ENCODE data around the gene CFL1. TPM values are rescaled to one million over a fixed set of nuclear protein-coding genes. Genes with fewer than 3 reads are reported as not detected.

The CFL1 gene
- total and polyA plus RNA-seq, 4 experiments from 2014 or later, result 540 to 2,825 (median 1,686) TPM

- H3K4me1 Mint-ChIP-seq, result peaks cover 5 to 31% (median 7%) of the 10 kb centered on the region in 4 donors
- no peaks in the 10 kb centered on the region for H3K9me3 Mint-ChIP-seq
- H3K4me3 Mint-ChIP-seq, result peak overlapping the region in 7 of 8 donors; percentile 5 to 75 (median 53)
- H3K27ac ChIP-seq (ENCODE audit: low read depth, low read length), result peak overlapping the region; percentile 46
- H3K27me3 ChIP-seq (ENCODE audit: insufficient read depth, low read length), result peaks cover 4% of the 10 kb centered on the region
- H3K4me3 ChIP-seq (ENCODE audit: low read length in 2 of 2), result peak overlapping the region; percentile 17 to 51
- intact Hi-C loops (cut with micrococcal nuclease), result loop anchor here (1.0 kb wide), 3 partner anchors 9 to 62 kb away; partner anchors contain the start of genes C11orf68, CCDC85B, DRAP1 and SART1
- no peaks in the 10 kb centered on the region for H3K36me3 Mint-ChIP-seq
- DNase-seq, result peak in 3 of 5 donors; percentile 27 to 70 (median 33)
- ChIA-PET POLR2A (ENCODE audit: partially characterized antibody) (interaction anchor here (0.6 to 3.4 kb wide), 13 partner anchors 10 to 1121 kb away, joined by 3 to 97 read pairs (median 7); partner anchors contain the start of genes C11orf68, CCDC85B, CFL1 and DRAP1), CTCF (ENCODE audit: partially characterized antibody) (interaction anchor here (11.2 kb wide), 1 partner anchor 12 kb away, joined by 162 read pairs; the partner anchor contains the start of genes CCDC85B and FIBP)
- peaks cover 22% of the 10 kb centered on the region for H3K4me1 ChIP-seq (ENCODE audit: insufficient read depth, low read length)
- H3K9me3 ChIP-seq (ENCODE audit: control insufficient read depth in 1 of 2, low read length in 2 of 2), result no peaks in the 10 kb centered on the region
- H3K36me3 ChIP-seq (ENCODE audit: insufficient read depth, low read length), result no peaks in the 10 kb centered on the region
- H3K27me3 Mint-ChIP-seq, result peaks cover 0 to 1% of the 10 kb centered on the region in 2 donors
- peak overlapping the region in 4 of 7 donors; percentile 42 to 75 (median 68) for H3K27ac Mint-ChIP-seq
Measured at GRCh38 chr11:65899356-65900124, 41.6 kb upstream of the CFL1 start.

- no peak overlapping the region for H3K27ac ChIP-seq (ENCODE audit: low read depth, low read length)
- no peaks in the 10 kb centered on the region for H3K9me3 ChIP-seq (ENCODE audit: control insufficient read depth in 1 of 2, low read length in 2 of 2)
- peak overlapping the region in 1 of 2 donors; percentile 51 for H3K4me3 ChIP-seq (ENCODE audit: low read length in 2 of 2)
- Mint-ChIP-seq H3K9me3 (no peaks in the 10 kb centered on the region), H3K27ac (peak overlapping the region in 6 of 7 donors; percentile 74 to 88 (median 84)), H3K4me3 (peak overlapping the region; percentile 59 to 81 (median 72)), H3K27me3 (peaks cover 0 to 1% of the 10 kb centered on the region in 2 donors), H3K36me3 (no peaks in the 10 kb centered on the region), H3K4me1 (peaks cover 9 to 38% (median 14%) of the 10 kb centered on the region in 4 donors)
- ChIA-PET CTCF (ENCODE audit: partially characterized antibody) (interaction anchor here (0.9 to 11.2 kb wide), 3 partner anchors 11 to 39 kb away, joined by 3 to 162 read pairs (median 3); partner anchors contain the start of genes CCDC85B, FIBP and MUS81), POLR2A (ENCODE audit: partially characterized antibody) (interaction anchor here (1.1 to 3.4 kb wide), 7 partner anchors 8 to 369 kb away, joined by 3 to 22 read pairs (median 9); partner anchors contain the start of genes C11orf68, CCDC85B, CFL1 and DRAP1)
- intact Hi-C loops (cut with micrococcal nuclease), result no loop called here
- H3K4me1 ChIP-seq (ENCODE audit: insufficient read depth, low read length), result peaks cover 30% of the 10 kb centered on the region
- no peaks in the 10 kb centered on the region for H3K36me3 ChIP-seq (ENCODE audit: insufficient read depth, low read length)
- DNase-seq, result no peak
- H3K27me3 ChIP-seq (ENCODE audit: insufficient read depth, low read length), result peaks cover 4% of the 10 kb centered on the region
Measured at GRCh38 chr11:65898656-65899355, 40.8 kb upstream of the CFL1 start.

- POLR2A ChIA-PET (ENCODE audit: partially characterized antibody), result interaction anchor here (0.8 to 2.5 kb wide), 4 partner anchors 8 to 22 kb away, joined by 3 to 20 read pairs (median 12); partner anchors contain the start of genes C11orf68, DRAP1 and FIBP
Measured at GRCh38 chr11:65897020-65897471, 39.1 kb upstream of the CFL1 start.

GRCh38 chr11:65896034-65896999 lies 38.3 kb upstream of the CFL1 start:
- Histone ChIP-seq H3K27me3 (ENCODE audit: insufficient read depth, low read length) (peaks cover 4% of the 10 kb centered on the region), H3K4me1 (ENCODE audit: insufficient read depth, low read length) (peaks cover 54% of the 10 kb centered on the region), H3K4me3 (ENCODE audit: low read length in 2 of 2) (no peak overlapping the region), H3K36me3 (ENCODE audit: insufficient read depth, low read length) (no peaks in the 10 kb centered on the region), H3K27ac (ENCODE audit: low read depth, low read length) (no peak overlapping the region), H3K9me3 (ENCODE audit: control insufficient read depth in 1 of 2, low read length in 2 of 2) (no peaks in the 10 kb centered on the region)
- Mint-ChIP-seq H3K4me3 (peak overlapping the region in 1 of 8 donors; percentile 41), H3K27ac (peak overlapping the region in 6 of 7 donors; percentile 27 to 82 (median 67)), H3K36me3 (no peaks in the 10 kb centered on the region), H3K27me3 (no peaks in the 10 kb centered on the region), H3K4me1 (peaks cover 20 to 54% (median 30%) of the 10 kb centered on the region in 4 donors), H3K9me3 (no peaks in the 10 kb centered on the region)
- ChIA-PET POLR2A (ENCODE audit: partially characterized antibody) (interaction anchor here (0.8 kb wide), 2 partner anchors 9 kb away, joined by 3 to 4 read pairs; no protein-coding TSS in a partner anchor), CTCF (ENCODE audit: partially characterized antibody) (interaction anchor here (0.8 to 11.2 kb wide), 3 partner anchors 8 to 107 kb away, joined by 3 to 162 read pairs (median 3); partner anchors contain the start of genes CCDC85B and FIBP)
- intact Hi-C loops (cut with micrococcal nuclease), result no loop called here
- DNase-seq, result no peak

More at GRCh38 chr11:65897020-65897471, 39.1 kb upstream of the CFL1 start:
- intact Hi-C loops (cut with micrococcal nuclease), result no loop called here
- no peaks in the 10 kb centered on the region for H3K36me3 Mint-ChIP-seq
- H3K27ac Mint-ChIP-seq, result peak overlapping the region in 1 of 7 donors; percentile 82
- H3K27me3 Mint-ChIP-seq, result no peaks in the 10 kb centered on the region
- Histone ChIP-seq H3K27me3 (ENCODE audit: insufficient read depth, low read length) (peaks cover 4% of the 10 kb centered on the region), H3K4me1 (ENCODE audit: insufficient read depth, low read length) (peaks cover 47% of the 10 kb centered on the region), H3K9me3 (ENCODE audit: control insufficient read depth in 1 of 2, low read length in 2 of 2) (no peaks in the 10 kb centered on the region), H3K36me3 (ENCODE audit: insufficient read depth, low read length) (no peaks in the 10 kb centered on the region), H3K27ac (ENCODE audit: low read depth, low read length) (no peak overlapping the region), H3K4me3 (ENCODE audit: low read length in 2 of 2) (no peak overlapping the region)
- H3K4me3 Mint-ChIP-seq, result peak overlapping the region in 1 of 8 donors; percentile 39
- no peaks in the 10 kb centered on the region for H3K9me3 Mint-ChIP-seq
- no peak for DNase-seq
- peaks cover 19 to 52% (median 27%) of the 10 kb centered on the region in 4 donors for H3K4me1 Mint-ChIP-seq
- CTCF ChIA-PET (ENCODE audit: partially characterized antibody), result interaction anchor here (11.2 kb wide), 1 partner anchor 9 kb away, joined by 162 read pairs; the partner anchor contains the start of genes CCDC85B and FIBP

GRCh38 chr11:65895482-65895981 lies 37.6 kb upstream of the CFL1 start:
- DNase-seq, result no peak
- Histone ChIP-seq H3K27me3 (ENCODE audit: insufficient read depth, low read length) (peaks cover 4% of the 10 kb centered on the region), H3K4me1 (ENCODE audit: insufficient read depth, low read length) (peaks cover 50% of the 10 kb centered on the region), H3K27ac (ENCODE audit: low read depth, low read length) (no peak overlapping the region), H3K36me3 (ENCODE audit: insufficient read depth, low read length) (no peaks in the 10 kb centered on the region), H3K9me3 (ENCODE audit: control insufficient read depth in 1 of 2, low read length in 2 of 2) (no peaks in the 10 kb centered on the region), H3K4me3 (ENCODE audit: low read length in 2 of 2) (no peak overlapping the region)
- Mint-ChIP-seq H3K4me1 (peaks cover 18 to 52% (median 26%) of the 10 kb centered on the region in 4 donors), H3K36me3 (no peaks in the 10 kb centered on the region), H3K4me3 (peak overlapping the region in 4 of 8 donors; percentile 15 to 54 (median 30)), H3K9me3 (no peaks in the 10 kb centered on the region), H3K27ac (peak overlapping the region in 6 of 7 donors; percentile 72 to 91 (median 80)), H3K27me3 (no peaks in the 10 kb centered on the region)
- intact Hi-C loops (cut with micrococcal nuclease), result no loop called here
- ChIA-PET CTCF (ENCODE audit: partially characterized antibody) (interaction anchor here (1.1 to 11.2 kb wide), 2 partner anchors 8 to 107 kb away, joined by 3 to 162 read pairs; partner anchors contain the start of genes CCDC85B and FIBP), POLR2A (ENCODE audit: partially characterized antibody) (interaction anchor here (0.7 kb wide), 1 partner anchor 65 kb away, joined by 3 read pairs; no protein-coding TSS in a partner anchor)

Data from CD4-positive, alpha-beta memory T cell (primary cell).